WTC11 (cell line): Measurements from ENCODE around the gene SLAMF1.

ENCODE experiments used
- CREB1 ChIP-seq: sonication (generic); formaldehyde crosslinking; IDR thresholded peaks from 2 replicates; pipeline ENCODE4 v1.8.0; 2023; ENCODE audit warnings: mild to moderate bottlenecking, missing genetic modification reagents
- CTCF ChIP-seq: fragments of 200-600 bp; IDR thresholded peaks from 2 replicates; pipeline ENCODE4 v1.8.0; 2022; ENCODE audit warnings: antibody characterized with exemption
- ELF4 ChIP-seq: sonication (generic); formaldehyde crosslinking; IDR thresholded peaks from 2 replicates; pipeline ENCODE4 v1.8.1; 2022; ENCODE audit warnings: low read depth, mild to moderate bottlenecking, moderate library complexity, missing genetic modification reagents
- ESRRA ChIP-seq: sonication (generic); formaldehyde crosslinking; IDR thresholded peaks from 2 replicates; pipeline ENCODE4 v1.8.1; 2022; ENCODE audit warnings: mild to moderate bottlenecking, missing genetic modification reagents, borderline replicate concordance
- IRF2 ChIP-seq: sonication (generic); formaldehyde crosslinking; IDR thresholded peaks from 2 replicates; pipeline ENCODE4 v1.8.0; 2022; ENCODE audit warnings: low read depth, missing genetic modification reagents, borderline replicate concordance
- KAT7 ChIP-seq: sonication (generic); formaldehyde crosslinking; IDR thresholded peaks from 2 replicates; pipeline ENCODE4 v1.8.1; 2023; ENCODE audit warnings: missing genetic modification reagents, mild to moderate bottlenecking, borderline replicate concordance
- MAX ChIP-seq: sonication (generic); formaldehyde crosslinking; IDR thresholded peaks from 2 replicates; pipeline ENCODE4 v1.8.0; 2022; ENCODE audit warnings: mild to moderate bottlenecking, missing genetic modification reagents
- MXD4 ChIP-seq: fragments of 250-450 bp; sonication (Bioruptor Pico); IDR thresholded peaks from 2 replicates; pipeline ENCODE4 v1.8.0; 2021; ENCODE audit warnings: mild to moderate bottlenecking, moderate library complexity, borderline replicate concordance
- NR3C1 ChIP-seq: sonication (generic); formaldehyde crosslinking; conservative IDR thresholded peaks from 2 replicates; pipeline ENCODE4 v1.8.1; 2023; ENCODE audit warnings: low read depth, mild to moderate bottlenecking, missing genetic modification reagents
- SP1 ChIP-seq: sonication (generic); formaldehyde crosslinking; conservative IDR thresholded peaks from 2 replicates; pipeline ENCODE4 v1.8.1; 2022; ENCODE audit warnings: missing genetic modification reagents
- TEAD1 ChIP-seq: sonication (generic); formaldehyde crosslinking; IDR thresholded peaks from 2 replicates; pipeline ENCODE4 v1.8.0; 2022; ENCODE audit warnings: mild to moderate bottlenecking, missing genetic modification reagents
- TEAD4 ChIP-seq: sonication (generic); formaldehyde crosslinking; IDR thresholded peaks from 2 replicates; pipeline ENCODE4 v1.8.0; 2022; ENCODE audit warnings: mild to moderate bottlenecking, missing genetic modification reagents
- ZNF263 ChIP-seq: sonication (generic); formaldehyde crosslinking; IDR thresholded peaks from 2 replicates; pipeline ENCODE4 v1.8.1; 2022; ENCODE audit warnings: low read depth, mild to moderate bottlenecking, moderate library complexity, missing genetic modification reagents
- ZNF281 ChIP-seq: sonication (generic); formaldehyde crosslinking; IDR thresholded peaks from 2 replicates; pipeline ENCODE4 v1.8.0; 2023; ENCODE audit warnings: mild to moderate bottlenecking, missing genetic modification reagents

- TF ChIP-seq MXD4 (no peak), TEAD4 (no peak), ZNF263 (CRISPR knock-in tag) (no peak), MAX (no peak), KAT7 (CRISPR knock-in tag) (no peak), CTCF (no peak), SP1 (CRISPR knock-in tag) (no peak), CREB1 (CRISPR knock-in tag) (no peak), ZNF281 (CRISPR knock-in tag) (no peak), ESRRA (CRISPR knock-in tag) (no peak), NR3C1 (CRISPR knock-in tag) (no peak), ELF4 (CRISPR knock-in tag) (no peak), IRF2 (CRISPR knock-in tag) (no peak), TEAD1 (CRISPR knock-in tag) (no peak)
Observed at GRCh38 chr1:160606611-160607010, 40.2 kb downstream of the SLAMF1 start.
